H1 (cell line): ENCODE data around the gene STIM1. TPM values are rescaled to one million over a fixed set of nuclear protein-coding genes. Genes with fewer than 3 reads are reported as not detected.

ENCODE experiments used
- EZH2 ChIP-seq: fragments of 200-600 bp; sonication (generic); IDR thresholded peaks from 2 replicates; pipeline ENCODE4 v1.7.1; 2012; ENCODE audit warnings: low read depth, mild to moderate bottlenecking, moderate library complexity, low read length, inconsistent platforms; ENCODE audit not compliant: severe bottlenecking
- FOSL1 ChIP-seq: IDR thresholded peaks from 2 replicates; pipeline ENCODE4 v1.6.1; 2011; ENCODE audit warnings: mild to moderate bottlenecking, low read depth, low read length, moderate library complexity; ENCODE audit not compliant: insufficient read depth
- KDM1A ChIP-seq: fragments of 200-600, 300-600 bp; sonication (generic); IDR thresholded peaks from 2 replicates; pipeline ENCODE4 v1.7.1; 2016; ENCODE audit warnings: mild to moderate bottlenecking, low read length, borderline replicate concordance
- MAX ChIP-seq: IDR thresholded peaks from 2 replicates; pipeline ENCODE4 v1.6.1; 2012; ENCODE audit warnings: inconsistent platforms
- POU5F1 ChIP-seq: IDR thresholded peaks from 2 replicates; pipeline ENCODE4 v1.6.1; 2011; ENCODE audit warnings: low read depth, mild to moderate bottlenecking, low read length, moderate library complexity
- RAD21 ChIP-seq, 2 experiments: IDR thresholded peaks in 1 of 2; conservative IDR thresholded peaks in 1 of 2; 2 replicates each; pipeline ENCODE4 v1.6.1; 2011; ENCODE audit warnings: low read depth in 2 of 2, low read length in 2 of 2, improper control_type of control experiment in 1 of 2, inconsistent platforms in 1 of 2, mild to moderate bottlenecking in 1 of 2, moderate library complexity in 1 of 2
- SP2 ChIP-seq: IDR thresholded peaks from 2 replicates; pipeline ENCODE4 v1.6.1; 2012; ENCODE audit warnings: mild to moderate bottlenecking, low read length, inconsistent platforms
- TCF12 ChIP-seq: IDR thresholded peaks from 2 replicates; pipeline ENCODE4 v1.6.1; 2011; ENCODE audit warnings: low read depth, mild to moderate bottlenecking, low read length
- polyA plus RNA-seq, 7 experiments: library from polyadenylated mRNA; depleted of rRNA in 3 of 7; stranded (reverse) in 5 of 7; unstranded in 2 of 7; fragments of >200 nt in 5 of 7; fragments of 200-250 nt in 2 of 7; gene quantifications; 1 replicate in 5 of 7; 2 replicates in 1 of 7; 4 replicates in 1 of 7; pipeline versions ENCODE4 v1.2.1 to v1.2.3, GENCODE V29; 2011 to 2013; ENCODE audit warnings: missing spikeins in 2 of 7, mixed read lengths in 2 of 7
- total RNA-seq: library from RNA; stranded (reverse); fragmentation: NEBNext Ultra II Directional; extraction: Animal tissue kit (Norgen Biotek cat#: 25700); gene quantifications from 2 replicates; pipeline ENCODE4 v1.2.1, GENCODE V29; 2021
- TF ChIP-seq, protein P1 (sequence below): fragments of 300-600 bp; sonication (generic); IDR thresholded peaks from 2 replicates; pipeline ENCODE4 v1.7.1; 2012; ENCODE audit warnings: low read length, moderate library complexity, mild to moderate bottlenecking, inconsistent platforms; ENCODE audit not compliant: insufficient replicate concordance

STIM1 gene
- total and polyA plus RNA-seq, 2 of the 8 experiments (the other 6 are each of a cell fraction or from before 2014, with no cell fraction given): 11.1 to 12.2 TPM

- TF ChIP-seq MAX: no peak
- TF ChIP-seq EZH2: no peak
- TF ChIP-seq KDM1A: no peak
- TF ChIP-seq SP2: no peak
- no peak for TF ChIP-seq RAD21 (IDR thresholded peaks at IDR 0.05 in 1 of 2, conservative IDR thresholded peaks at IDR 0.05 in 1 of 2; ENCODE audit: low read depth in 2 of 2, low read length in 2 of 2)
- TF ChIP-seq, protein P1, sequence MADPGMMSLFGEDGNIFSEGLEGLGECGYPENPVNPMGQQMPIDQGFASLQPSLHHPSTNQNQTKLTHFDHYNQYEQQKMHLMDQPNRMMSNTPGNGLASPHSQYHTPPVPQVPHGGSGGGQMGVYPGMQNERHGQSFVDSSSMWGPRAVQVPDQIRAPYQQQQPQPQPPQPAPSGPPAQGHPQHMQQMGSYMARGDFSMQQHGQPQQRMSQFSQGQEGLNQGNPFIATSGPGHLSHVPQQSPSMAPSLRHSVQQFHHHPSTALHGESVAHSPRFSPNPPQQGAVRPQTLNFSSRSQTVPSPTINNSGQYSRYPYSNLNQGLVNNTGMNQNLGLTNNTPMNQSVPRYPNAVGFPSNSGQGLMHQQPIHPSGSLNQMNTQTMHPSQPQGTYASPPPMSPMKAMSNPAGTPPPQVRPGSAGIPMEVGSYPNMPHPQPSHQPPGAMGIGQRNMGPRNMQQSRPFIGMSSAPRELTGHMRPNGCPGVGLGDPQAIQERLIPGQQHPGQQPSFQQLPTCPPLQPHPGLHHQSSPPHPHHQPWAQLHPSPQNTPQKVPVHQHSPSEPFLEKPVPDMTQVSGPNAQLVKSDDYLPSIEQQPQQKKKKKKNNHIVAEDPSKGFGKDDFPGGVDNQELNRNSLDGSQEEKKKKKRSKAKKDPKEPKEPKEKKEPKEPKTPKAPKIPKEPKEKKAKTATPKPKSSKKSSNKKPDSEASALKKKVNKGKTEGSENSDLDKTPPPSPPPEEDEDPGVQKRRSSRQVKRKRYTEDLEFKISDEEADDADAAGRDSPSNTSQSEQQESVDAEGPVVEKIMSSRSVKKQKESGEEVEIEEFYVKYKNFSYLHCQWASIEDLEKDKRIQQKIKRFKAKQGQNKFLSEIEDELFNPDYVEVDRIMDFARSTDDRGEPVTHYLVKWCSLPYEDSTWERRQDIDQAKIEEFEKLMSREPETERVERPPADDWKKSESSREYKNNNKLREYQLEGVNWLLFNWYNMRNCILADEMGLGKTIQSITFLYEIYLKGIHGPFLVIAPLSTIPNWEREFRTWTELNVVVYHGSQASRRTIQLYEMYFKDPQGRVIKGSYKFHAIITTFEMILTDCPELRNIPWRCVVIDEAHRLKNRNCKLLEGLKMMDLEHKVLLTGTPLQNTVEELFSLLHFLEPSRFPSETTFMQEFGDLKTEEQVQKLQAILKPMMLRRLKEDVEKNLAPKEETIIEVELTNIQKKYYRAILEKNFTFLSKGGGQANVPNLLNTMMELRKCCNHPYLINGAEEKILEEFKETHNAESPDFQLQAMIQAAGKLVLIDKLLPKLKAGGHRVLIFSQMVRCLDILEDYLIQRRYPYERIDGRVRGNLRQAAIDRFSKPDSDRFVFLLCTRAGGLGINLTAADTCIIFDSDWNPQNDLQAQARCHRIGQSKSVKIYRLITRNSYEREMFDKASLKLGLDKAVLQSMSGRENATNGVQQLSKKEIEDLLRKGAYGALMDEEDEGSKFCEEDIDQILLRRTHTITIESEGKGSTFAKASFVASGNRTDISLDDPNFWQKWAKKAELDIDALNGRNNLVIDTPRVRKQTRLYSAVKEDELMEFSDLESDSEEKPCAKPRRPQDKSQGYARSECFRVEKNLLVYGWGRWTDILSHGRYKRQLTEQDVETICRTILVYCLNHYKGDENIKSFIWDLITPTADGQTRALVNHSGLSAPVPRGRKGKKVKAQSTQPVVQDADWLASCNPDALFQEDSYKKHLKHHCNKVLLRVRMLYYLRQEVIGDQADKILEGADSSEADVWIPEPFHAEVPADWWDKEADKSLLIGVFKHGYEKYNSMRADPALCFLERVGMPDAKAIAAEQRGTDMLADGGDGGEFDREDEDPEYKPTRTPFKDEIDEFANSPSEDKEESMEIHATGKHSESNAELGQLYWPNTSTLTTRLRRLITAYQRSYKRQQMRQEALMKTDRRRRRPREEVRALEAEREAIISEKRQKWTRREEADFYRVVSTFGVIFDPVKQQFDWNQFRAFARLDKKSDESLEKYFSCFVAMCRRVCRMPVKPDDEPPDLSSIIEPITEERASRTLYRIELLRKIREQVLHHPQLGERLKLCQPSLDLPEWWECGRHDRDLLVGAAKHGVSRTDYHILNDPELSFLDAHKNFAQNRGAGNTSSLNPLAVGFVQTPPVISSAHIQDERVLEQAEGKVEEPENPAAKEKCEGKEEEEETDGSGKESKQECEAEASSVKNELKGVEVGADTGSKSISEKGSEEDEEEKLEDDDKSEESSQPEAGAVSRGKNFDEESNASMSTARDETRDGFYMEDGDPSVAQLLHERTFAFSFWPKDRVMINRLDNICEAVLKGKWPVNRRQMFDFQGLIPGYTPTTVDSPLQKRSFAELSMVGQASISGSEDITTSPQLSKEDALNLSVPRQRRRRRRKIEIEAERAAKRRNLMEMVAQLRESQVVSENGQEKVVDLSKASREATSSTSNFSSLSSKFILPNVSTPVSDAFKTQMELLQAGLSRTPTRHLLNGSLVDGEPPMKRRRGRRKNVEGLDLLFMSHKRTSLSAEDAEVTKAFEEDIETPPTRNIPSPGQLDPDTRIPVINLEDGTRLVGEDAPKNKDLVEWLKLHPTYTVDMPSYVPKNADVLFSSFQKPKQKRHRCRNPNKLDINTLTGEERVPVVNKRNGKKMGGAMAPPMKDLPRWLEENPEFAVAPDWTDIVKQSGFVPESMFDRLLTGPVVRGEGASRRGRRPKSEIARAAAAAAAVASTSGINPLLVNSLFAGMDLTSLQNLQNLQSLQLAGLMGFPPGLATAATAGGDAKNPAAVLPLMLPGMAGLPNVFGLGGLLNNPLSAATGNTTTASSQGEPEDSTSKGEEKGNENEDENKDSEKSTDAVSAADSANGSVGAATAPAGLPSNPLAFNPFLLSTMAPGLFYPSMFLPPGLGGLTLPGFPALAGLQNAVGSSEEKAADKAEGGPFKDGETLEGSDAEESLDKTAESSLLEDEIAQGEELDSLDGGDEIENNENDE: no peak
- no peak for TF ChIP-seq TCF12
- no peak for TF ChIP-seq FOSL1
- no peak for TF ChIP-seq POU5F1
These were observed 137.5 kb downstream of the STIM1 start (continued) for GRCh38 chr11:3992964-3993363.
